Lower leg skin (tissue), 4 donors: ENCODE results near the gene IL27RA. TPM values are rescaled to one million over a fixed set of nuclear protein-coding genes. Genes with fewer than 3 reads are reported as not detected.

Source experiments
- DNase-seq, 2 donors: peaks; one replicate each; pipeline ENCODE4 v3.0.0-alpha.2; 2019; ENCODE audit warnings: low spot score in 2 of 2
- H3K4me3 ChIP-seq: fragments of 200-600 bp; sonication (generic); 2 replicates; pipeline ENCODE4 v1.5.1; 2017; ENCODE audit warnings: mild to moderate bottlenecking, low read depth; ENCODE audit not compliant: poor library complexity, severe bottlenecking
- POLR2A ChIP-seq, 2 donors: fragments of 450-650 bp; IDR thresholded peaks; one replicate each; pipeline ENCODE4 v1.6.1; 2016 to 2017; ENCODE audit warnings: antibody characterized with exemption in 2 of 2, mild to moderate bottlenecking in 1 of 2, moderate library complexity in 1 of 2
- WGBS, 2 donors: methylation state at CpG; one replicate each; pipeline ENCODE4 v1.1.5; 2018; 5-methylcytosine and 5-hydroxymethylcytosine counted together
- intact Hi-C: fragments of 100-400 bp; cut with DNase I; formaldehyde crosslinking; loops from one replicate; pipeline ENCODE4 v1.15.0; 2023; ENCODE audit warnings: low total_unique reads
- total RNA-seq, 4 donors: library from RNA; depleted of rRNA; stranded (reverse); fragments of >200 nt; gene quantifications; one replicate each; pipeline ENCODE4 v1.1.0, GENCODE V29; 2016
- TF ChIP-seq, protein P1 (sequence below), 3 donors: fragments of 450-650 bp; IDR thresholded peaks; one replicate each; pipeline ENCODE4 v1.5.1; 2016; ENCODE audit warnings: antibody characterized with exemption in 3 of 3, mild to moderate bottlenecking in 3 of 3, moderate library complexity in 2 of 3

IL27RA gene
- total RNA-seq, 4 donors from 2014 or later: 0.27 to 2.7 (median 2.0) TPM

DNA sequence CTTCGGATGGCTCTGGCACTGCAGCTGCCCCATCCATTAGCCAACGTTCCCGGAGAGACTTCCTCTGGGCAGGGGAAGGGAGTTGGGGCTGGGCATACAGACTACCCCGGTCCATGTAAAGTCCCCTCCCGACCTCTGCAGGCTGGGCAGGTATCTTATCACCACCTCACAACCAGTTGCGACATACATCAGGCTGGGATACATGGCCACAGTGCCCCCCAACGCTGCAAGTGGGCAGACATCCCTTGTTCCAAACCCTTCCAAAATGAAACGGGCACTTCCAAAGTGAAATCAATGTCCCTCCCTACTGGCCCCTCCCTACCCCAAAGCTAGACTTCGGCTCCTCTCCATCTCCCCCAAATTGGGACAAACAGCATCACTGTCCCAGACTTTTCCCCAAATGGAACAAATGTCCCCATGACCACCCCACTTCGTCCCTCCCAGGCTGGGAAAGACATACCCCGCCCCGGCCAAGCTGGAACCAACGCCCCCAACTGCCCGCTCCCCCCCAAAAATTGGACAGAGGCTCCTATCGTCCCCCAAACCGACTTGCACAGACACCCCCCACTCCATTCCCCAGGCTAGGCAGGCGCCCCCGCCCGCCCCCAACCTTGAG, 25.3 kb downstream of the IL27RA start:
- 29 to 44% methylated on average over 14 to 18 of the region's 19 CpGs for WGBS, 2 donors
- TF ChIP-seq, protein P1, sequence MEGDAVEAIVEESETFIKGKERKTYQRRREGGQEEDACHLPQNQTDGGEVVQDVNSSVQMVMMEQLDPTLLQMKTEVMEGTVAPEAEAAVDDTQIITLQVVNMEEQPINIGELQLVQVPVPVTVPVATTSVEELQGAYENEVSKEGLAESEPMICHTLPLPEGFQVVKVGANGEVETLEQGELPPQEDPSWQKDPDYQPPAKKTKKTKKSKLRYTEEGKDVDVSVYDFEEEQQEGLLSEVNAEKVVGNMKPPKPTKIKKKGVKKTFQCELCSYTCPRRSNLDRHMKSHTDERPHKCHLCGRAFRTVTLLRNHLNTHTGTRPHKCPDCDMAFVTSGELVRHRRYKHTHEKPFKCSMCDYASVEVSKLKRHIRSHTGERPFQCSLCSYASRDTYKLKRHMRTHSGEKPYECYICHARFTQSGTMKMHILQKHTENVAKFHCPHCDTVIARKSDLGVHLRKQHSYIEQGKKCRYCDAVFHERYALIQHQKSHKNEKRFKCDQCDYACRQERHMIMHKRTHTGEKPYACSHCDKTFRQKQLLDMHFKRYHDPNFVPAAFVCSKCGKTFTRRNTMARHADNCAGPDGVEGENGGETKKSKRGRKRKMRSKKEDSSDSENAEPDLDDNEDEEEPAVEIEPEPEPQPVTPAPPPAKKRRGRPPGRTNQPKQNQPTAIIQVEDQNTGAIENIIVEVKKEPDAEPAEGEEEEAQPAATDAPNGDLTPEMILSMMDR (IDR thresholded peaks at IDR 0.05): no peak
- TF ChIP-seq POLR2A (IDR thresholded peaks at IDR 0.05): no peak
- no peak for DNase-seq
- H3K4me3 ChIP-seq: no peak overlapping the region
- intact Hi-C loops: loop anchor here (10.0 kb wide), 1 partner anchor 92 kb away; no protein-coding TSS in a partner anchor

DNA sequence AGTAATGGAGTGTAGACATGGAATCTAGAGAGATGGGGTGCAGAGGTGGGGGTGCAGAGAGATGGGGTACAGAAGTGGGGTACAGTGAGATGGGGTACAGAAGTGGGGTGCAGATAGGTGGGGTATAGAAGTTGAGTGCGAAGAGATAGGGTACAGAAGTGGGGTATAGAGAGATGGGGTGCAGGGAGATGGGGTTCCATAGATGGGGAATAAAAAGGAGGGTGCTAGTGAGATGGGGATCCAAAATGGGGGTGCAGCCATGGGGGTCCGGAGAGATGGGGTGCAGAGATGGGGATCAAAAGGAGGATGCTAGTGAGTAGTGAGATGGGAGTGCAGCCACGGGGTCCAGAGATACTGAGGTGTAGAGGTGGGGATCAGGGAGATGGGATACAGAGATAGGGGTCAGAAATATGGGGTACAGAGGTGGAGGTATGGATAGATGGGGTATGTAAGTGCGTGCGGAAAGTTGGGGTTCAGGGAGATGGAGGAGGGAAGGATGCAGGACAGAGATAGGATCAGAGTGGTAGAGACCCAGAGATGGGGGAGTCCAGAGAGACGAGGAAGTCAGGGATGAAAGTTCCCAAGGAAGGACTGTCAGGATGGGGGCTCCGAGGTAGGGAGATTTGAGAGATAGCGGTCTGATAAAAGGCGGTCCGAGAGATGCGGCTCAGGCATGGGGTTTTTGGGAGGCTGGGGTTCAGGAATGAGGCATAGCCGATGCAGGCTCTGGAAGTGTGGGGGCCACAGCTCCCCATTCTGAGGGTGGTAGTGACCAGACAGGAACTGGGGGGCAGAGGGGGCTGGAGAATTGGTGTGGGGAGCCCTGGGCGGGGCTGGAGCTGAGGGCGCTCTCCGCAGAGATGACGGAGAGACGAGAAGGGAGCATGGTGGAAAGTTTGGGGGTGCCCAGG, 26.9 kb downstream of the IL27RA start:
- DNase-seq: peak in 1 of 2 donors; percentile 74
- intact Hi-C loops: loop anchor here (10.0 kb wide), 1 partner anchor 94 kb away; no protein-coding TSS in a partner anchor
- TF ChIP-seq POLR2A (IDR thresholded peaks at IDR 0.05): no peak
- TF ChIP-seq, protein P1 (IDR thresholded peaks at IDR 0.05): no peak
- 18% methylated on average over 17 of the region's 17 CpGs for WGBS, 2 donors
- no peak overlapping the region for H3K4me3 ChIP-seq

DNA sequence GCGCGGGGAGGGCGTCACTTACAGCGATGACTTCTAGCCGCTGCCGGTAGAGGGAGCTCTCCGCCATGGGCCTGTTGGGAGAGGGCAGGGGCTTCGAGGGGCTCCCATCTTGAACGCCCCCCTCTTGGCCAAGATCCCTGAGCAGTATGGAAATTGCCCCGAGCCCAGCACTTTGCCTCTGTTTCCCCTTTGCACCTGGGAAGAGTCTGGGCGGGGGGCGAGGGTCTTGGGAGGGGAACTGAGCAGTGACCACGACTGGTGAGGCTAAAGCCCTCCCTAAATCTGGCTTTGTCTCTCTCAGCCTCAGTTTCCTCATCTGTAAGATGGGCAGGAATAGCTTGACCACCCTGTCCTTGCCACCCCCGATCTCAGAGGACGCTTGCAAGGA, 27.5 kb downstream of the IL27RA start:
- DNase-seq: peak in 1 of 2 donors; percentile 80
- intact Hi-C loops: loop anchor here (10.0 kb wide), 1 partner anchor 94 kb away; no protein-coding TSS in a partner anchor
- TF ChIP-seq, protein P1 (IDR thresholded peaks at IDR 0.05): no peak
- H3K4me3 ChIP-seq: no peak overlapping the region
- 18 to 22% methylated on average over 15 of the region's 15 CpGs for WGBS, 2 donors

DNA sequence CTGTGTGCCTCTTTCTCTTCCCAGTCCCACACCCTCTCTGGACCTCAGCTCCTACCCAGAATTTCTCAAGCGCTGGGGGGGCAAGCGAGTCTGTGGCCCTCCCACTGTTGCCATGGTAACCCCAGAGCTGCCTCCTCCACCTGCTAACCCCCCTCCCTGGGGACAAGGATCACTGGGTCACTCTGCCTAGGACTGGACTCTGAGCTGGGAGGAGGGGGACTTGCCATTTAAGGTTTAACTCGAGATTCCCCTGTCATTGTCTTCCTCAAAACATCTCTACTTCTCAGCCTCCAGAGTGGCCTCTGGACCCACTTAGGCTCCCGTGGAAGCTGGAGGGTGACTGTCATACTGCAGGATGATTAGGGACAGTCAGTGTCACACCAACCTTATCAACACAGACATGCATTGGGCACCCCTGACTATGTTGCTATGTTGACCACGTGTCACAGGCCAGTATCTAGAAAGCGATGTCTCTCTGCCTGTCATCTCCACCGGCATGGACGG, 28.1 kb downstream of the IL27RA start:
- whole genome bisulfite sequencing, 2 donors: 61 to 69% methylated on average over 8 of the region's 8 CpGs
- DNase-seq: peak in 1 of 2 donors; percentile 75
- TF ChIP-seq, protein P1 (IDR thresholded peaks at IDR 0.05): no peak
- TF ChIP-seq POLR2A (IDR thresholded peaks at IDR 0.05): no peak
- intact Hi-C loops: loop anchor here (10.0 kb wide), 1 partner anchor 95 kb away; no protein-coding TSS in a partner anchor
- no peak overlapping the region for H3K4me3 ChIP-seq

DNA sequence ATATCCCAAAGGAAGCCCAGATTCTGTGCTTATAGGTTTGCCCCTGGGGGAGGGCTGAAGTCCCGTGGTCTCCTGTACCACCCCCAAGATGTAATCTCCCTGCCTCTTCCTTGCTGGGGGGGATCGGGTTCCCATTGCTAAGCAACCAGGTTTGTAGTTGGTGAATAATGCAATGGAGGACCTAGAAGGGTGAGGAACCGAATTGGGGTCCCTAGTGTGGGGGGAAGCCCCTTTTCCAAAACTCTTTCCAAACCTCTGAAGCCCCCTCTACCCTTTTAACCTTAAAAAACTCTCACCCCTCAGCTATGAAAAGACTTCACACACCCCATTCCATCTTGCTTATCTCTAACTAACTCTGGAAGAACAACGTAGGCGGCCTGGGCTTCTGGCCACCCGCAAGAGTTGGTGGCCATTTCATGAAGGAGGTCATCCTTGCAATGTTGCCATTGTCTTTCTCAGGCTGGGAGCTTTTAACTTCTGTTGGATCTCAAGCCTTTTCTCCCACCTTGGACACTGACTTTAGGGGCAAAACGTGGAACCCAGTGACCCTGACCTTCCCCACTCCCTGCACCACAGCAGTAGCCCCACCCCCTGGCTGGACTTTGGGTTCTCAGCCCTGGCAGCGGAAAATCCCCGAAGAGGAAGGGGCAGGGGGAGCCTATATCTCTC, 29.7 kb downstream of the IL27RA start:
- intact Hi-C loops: no loop called here
- TF ChIP-seq, protein P1 (IDR thresholded peaks at IDR 0.05): no peak
- no peak for TF ChIP-seq POLR2A (IDR thresholded peaks at IDR 0.05)
- WGBS, 2 donors: 53 to 60% methylated on average over 9 of the region's 9 CpGs
- no peak overlapping the region for H3K4me3 ChIP-seq
- DNase-seq: no peak
